Measurements from ENCODE around the gene ABCA2.

DNA sequence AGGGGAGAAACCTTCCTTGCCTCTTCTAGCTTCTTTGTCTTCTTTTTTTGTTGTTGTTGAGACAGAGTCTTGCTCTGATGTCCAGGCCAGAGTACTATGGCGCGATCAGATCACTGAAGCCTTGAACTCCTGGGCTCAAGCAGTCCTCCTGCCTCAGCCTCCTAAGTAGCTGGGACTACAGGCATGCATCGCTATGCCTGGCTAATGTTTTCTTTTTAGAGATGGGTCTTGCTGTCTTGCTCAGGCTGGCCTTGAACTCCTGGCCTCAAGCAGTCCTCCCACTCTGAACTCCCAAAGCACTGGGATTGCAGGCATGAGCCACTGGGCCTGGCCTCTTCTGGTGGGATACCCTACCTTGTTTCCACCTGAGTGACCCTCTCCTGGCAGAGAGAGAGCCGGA is 39.2 kb downstream of the ABCA2 start:
- TF ChIP-seq CTCF (IDR thresholded peaks at IDR 0.05), result no peak
- TF ChIP-seq POLR2A (IDR thresholded peaks at IDR 0.05), result no peak
